HG03045 (cell line): Measurements from ENCODE around the gene RAB8A.
A peak's percentile ranks its signal among the peaks of the same experiment; 100 is the strongest.

ENCODE experiments used
- ATAC-seq: cut with Tn5 transposase; IDR thresholded peaks from one replicate; pipeline ENCODE4 v1.9.1; 2021; ENCODE audit warnings: mild to moderate bottlenecking, moderate library complexity; ENCODE audit not compliant: unreplicated experiment

RAB8A gene

GRCh38 chr19:16136185-16136999, 24.7 kb downstream of the RAB8A start:
- ATAC-seq = no peak

- no peak for ATAC-seq
Observed at GRCh38 chr19:16139752-16140151, 28.1 kb downstream of the RAB8A start.

- ATAC-seq = peak; percentile 35
Observed at GRCh38 chr19:16141043-16141442, 29.4 kb downstream of the RAB8A start.

DNA sequence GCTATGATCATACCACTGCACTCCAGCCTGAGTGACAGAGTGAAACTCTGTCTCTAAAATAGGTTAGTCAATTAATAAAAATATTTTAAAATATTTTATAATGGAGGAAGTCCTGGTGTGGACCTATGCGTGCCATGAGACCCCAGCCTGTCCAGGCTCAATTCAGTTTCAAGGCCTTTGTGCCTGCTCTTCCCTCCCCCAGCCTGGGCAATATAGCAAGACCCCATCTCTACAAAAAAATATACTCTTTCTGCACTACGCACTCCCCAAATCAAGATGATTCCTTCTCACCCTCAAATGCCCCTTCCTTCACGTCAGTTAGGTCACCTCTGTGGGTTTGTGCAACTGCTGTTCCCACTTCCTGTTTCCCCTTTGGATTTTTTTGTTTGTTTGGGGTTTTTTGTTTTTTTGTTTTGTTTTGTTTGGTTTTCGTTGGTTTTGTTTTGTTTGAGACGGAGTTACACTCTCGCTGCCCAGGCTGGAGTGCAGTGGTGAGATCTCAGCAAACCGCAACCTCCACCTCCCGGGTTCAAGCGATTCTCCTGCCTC, 30.4 kb downstream of the RAB8A start:
- ATAC-seq = no peak

- peak; percentile 51 for ATAC-seq
Observed at GRCh38 chr19:16143399-16144215, 31.9 kb downstream of the RAB8A start, which contains the start of gene HSH2D. TSS of gene HSH2D (plus strand) at chr19:16143685. CDS start at chr19:16148751, 5,066 bp downstream.

- no peak for ATAC-seq
Observed at GRCh38 chr19:16144216-16144581, 32.5 kb downstream of the RAB8A start.

- ATAC-seq = no peak
Observed at GRCh38 chr19:16146112-16146511, 34.4 kb downstream of the RAB8A start.

DNA sequence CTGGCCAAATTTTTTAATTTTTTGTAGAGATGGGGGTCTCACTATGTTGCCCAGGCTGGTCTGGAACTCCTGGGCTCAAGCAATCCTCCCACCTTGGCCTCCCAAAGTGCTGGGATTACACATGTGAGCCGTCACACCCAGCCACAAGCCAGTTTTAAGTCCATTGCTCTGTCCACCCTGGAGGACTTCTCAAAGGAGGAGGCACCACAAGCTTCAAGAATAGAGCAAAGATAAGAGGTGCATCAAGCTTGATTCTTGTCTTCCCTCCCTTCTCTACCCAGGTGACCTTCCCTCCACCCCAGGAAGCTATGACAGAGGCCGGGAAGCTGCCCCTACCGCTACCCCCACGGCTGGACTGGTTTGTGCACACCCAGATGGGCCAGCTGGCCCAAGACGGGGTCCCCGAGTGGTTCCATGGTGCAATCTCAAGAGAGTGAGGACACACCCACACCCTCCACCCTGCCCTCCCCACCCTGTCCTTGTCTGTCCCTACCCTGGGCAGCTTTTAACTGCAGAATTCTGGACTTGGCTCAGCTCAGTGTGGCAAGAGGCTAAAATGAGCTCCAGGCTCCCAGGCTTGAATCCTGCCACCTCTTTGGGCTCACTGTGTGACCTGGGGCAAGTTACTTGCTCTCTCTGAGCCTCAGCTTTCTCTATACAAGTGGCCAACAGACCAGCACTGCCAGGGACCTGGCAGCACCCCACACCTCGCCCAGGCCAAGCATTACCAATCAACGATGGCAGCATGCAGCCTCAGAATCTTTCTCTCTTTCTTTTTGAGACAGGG, 36.9 kb downstream of the RAB8A start:
- ATAC-seq = no peak

- no peak for ATAC-seq
Observed at GRCh38 chr19:16153582-16154336, 42.1 kb downstream of the RAB8A start.

GRCh38 chr19:16154557-16154956, 42.9 kb downstream of the RAB8A start:
- ATAC-seq = no peak

- ATAC-seq = no peak
Observed at GRCh38 chr19:16155128-16155527, 43.4 kb downstream of the RAB8A start.

DNA sequence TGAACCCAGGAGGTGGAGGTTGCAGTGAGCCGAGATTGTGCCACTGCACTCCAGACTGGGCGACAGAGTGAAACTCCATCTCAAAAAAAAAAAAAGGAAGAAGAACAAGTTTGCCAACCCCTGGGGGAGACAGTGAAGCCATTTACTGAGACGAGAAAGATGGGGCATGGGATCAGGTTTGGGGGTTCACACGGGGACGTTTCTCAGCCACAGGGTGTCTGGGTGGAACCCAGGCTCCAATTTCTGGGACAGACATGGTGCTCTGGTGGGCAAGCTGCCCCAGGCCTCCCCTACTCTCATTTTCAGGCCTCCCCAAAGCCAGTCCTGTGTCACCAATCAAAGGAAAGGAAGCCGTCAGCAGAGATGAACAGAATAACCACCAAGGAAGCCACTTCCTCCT, 45.2 kb downstream of the RAB8A start:
- no peak for ATAC-seq

GRCh38 chr19:16157601-16158000, 45.9 kb downstream of the RAB8A start:
- no peak for ATAC-seq

- ATAC-seq = no peak
Observed at GRCh38 chr19:16159655-16160054, 48.0 kb downstream of the RAB8A start.

- ATAC-seq = no peak
Observed at GRCh38 chr19:16160445-16160942, 48.8 kb downstream of the RAB8A start.

- no peak for ATAC-seq
Observed at GRCh38 chr19:16160943-16161560, 49.4 kb downstream of the RAB8A start.

DNA sequence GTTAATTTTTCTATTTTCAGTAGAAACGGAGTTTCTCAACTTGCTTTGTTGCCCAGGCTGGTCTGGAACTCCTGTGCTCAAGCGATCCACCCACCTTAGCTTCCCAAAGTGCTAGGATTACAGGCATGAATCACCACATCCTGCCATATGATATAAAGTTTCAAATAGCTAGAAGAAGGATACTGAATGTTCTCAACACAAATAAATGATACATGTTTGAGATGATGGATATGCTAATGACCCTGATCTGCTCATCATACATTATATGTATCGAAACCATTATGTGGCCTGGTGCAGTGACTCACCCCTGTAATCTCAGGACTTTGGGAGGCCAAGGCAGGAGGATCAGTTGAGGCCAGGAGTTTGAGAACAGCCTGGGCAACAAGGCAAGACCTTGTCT, 50.2 kb downstream of the RAB8A start:
- no peak for ATAC-seq

DNA sequence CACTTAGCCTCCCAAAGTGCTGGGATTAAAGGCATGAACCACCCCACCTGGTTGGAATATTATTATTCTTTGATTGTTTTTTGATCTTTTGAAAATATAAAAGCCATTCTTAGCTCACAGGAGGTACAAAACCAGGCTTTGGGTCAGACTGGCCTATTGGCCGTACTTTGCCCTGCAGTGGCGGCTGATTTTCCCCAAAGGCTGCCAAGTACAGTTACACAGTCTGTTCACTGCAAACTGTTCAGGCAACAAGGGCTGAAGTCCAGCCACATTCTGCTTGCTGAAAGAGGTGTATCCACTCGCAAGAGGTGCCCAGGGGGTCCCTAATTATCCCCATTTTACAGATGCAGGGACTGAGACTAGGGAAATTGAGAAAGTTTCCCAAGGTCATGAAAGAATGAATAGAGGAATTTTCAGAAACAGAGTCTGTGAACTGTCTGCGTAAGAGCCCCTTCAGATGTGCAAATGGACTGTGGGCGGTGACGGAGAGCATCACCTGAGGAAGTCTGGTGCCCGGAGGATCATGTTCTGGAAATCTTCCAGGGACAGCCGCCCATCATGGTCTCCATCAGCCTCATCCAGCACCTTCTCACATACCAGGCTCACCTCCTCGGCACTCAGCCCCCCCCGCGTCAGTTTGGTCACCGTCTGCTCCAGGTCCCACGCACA, 52.7 kb downstream of the RAB8A start:
- no peak for ATAC-seq

DNA sequence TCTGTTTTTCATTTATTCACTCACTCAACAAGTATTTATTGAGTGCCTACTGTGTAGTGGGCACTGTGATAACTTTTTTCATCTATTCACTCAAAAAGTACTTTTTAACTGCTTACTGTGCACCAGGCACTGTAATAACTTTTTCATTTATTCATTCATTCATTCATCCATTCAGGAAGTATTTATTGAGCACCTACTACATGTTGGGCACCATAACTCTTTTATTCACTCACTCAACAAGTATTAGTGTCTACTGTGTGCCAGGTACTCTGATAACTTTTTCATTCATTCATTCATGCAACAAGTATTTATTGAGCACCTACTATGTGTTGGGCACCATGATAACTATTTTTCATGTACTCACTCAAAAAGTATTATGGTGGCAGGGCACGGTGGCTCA, 54.7 kb downstream of the RAB8A start:
- ATAC-seq = no peak
